HCT116 (cell line): ENCODE data around the gene ASB3. TPM values are rescaled to one million over a fixed set of nuclear protein-coding genes. Genes with fewer than 3 reads are reported as not detected.

Experiments used
- ATAC-seq: fragments of 200-7000 bp; cut with Tn5 transposase; 2 replicates; pipeline ENCODE4 v1.9.1; 2020; ENCODE audit warnings: mild to moderate bottlenecking, moderate library complexity
- BruUV-seq: library from RNA; stranded (reverse); fragments of 400-500 nt; replicated peaks from 2 replicates; lab custom pipeline; 2021; lab: Mats Ljungman, UMichigan
- CTCF ChIA-PET: fragments of 300-600 bp; sonication (Branson Sonifier 250); formaldehyde crosslinking; loops from one replicate; lab custom pipeline; 2021; ENCODE audit warnings: antibody characterized with exemption; lab: Charles Lee
- POLR2A ChIA-PET: fragments of 300-600, 350-600 bp; sonication (Branson Sonifier 250); formaldehyde crosslinking; loops from one replicate; lab custom pipeline; 2021; ENCODE audit warnings: antibody characterized with exemption; lab: Charles Lee
- RAD21 ChIA-PET, 2 experiments: fragments of 300-600 bp; sonication (Branson Sonifier 250); formaldehyde crosslinking; loops; one replicate each; lab custom pipeline; 2023; ENCODE audit warnings: low total read pairs in 2 of 2; ENCODE audit not compliant: uncharacterized antibody in 2 of 2, unreplicated experiment in 2 of 2, low non-redundant PET in 1 of 2; lab: Charles Lee
- DNase-seq: peaks from one replicate; pipeline ENCODE4 v3.0.0-alpha.2; 2010; ENCODE audit warnings: low read depth, low spot score
- H2AFZ ChIP-seq: fragments of 200-600 bp; shearing (Covaris generic), sonication (generic); 2 replicates; pipeline ENCODE4 v1.6.1; 2017; ENCODE audit warnings: low read depth, mixed run types, mixed read lengths, antibody characterized with exemption, low read length; ENCODE audit not compliant: poor library complexity, severe bottlenecking
- H3K27ac ChIP-seq: 2 replicates; pipeline ENCODE4 v1.5.1; 2012; ENCODE audit warnings: low read depth, low read length
- H3K27me3 ChIP-seq: fragments of 200-600 bp; sonication (generic); 2 replicates; pipeline ENCODE4 v1.6.1; 2016; ENCODE audit warnings: mixed run types, low read length, mixed read lengths; ENCODE audit not compliant: insufficient read depth
- H3K36me3 ChIP-seq, 2 experiments: fragments of 200-500 bp in 1 of 2; fragments of 200-600 bp in 1 of 2; sonication (Bioruptor generic) in 1 of 2; sonication (generic) in 1 of 2; 2 replicates each; pipeline versions ENCODE4 v1.5.1 to v1.6.1; 2014 to 2016; ENCODE audit warnings: low read length in 2 of 2, inconsistent platforms in 1 of 2, mixed read lengths in 1 of 2, mixed run types in 1 of 2; ENCODE audit not compliant: insufficient read depth in 2 of 2, control insufficient read depth in 1 of 2
- H3K4me1 ChIP-seq, 2 experiments: fragments of 200-600 bp in 1 of 2; sonication (generic) in 1 of 2; 2 replicates each; pipeline versions ENCODE4 v1.5.1 to v1.6.1; 2012 to 2017; ENCODE audit warnings: low read length in 2 of 2, inconsistent platforms in 1 of 2, mild to moderate bottlenecking in 1 of 2, mixed read lengths in 1 of 2, mixed run types in 1 of 2, moderate library complexity in 1 of 2; ENCODE audit not compliant: insufficient read depth in 2 of 2, control insufficient read depth in 1 of 2
- H3K4me2 ChIP-seq: fragments of 200-600 bp; sonication (generic); 2 replicates; pipeline ENCODE4 v1.6.1; 2017; ENCODE audit warnings: mixed run types, low read length, mixed read lengths
- H3K4me3 ChIP-seq, 2 experiments: fragments of 200-600 bp in 1 of 2; sonication (generic) in 1 of 2; replicated peaks in 1 of 2; 2 replicates each; pipeline ENCODE4 v1.5.1; 2011 to 2016; ENCODE audit warnings: low read length in 2 of 2, control low read depth in 1 of 2, low read depth in 1 of 2, mild to moderate bottlenecking in 1 of 2, mixed read lengths in 1 of 2, mixed run types in 1 of 2
- H3K79me2 ChIP-seq: fragments of 200-600 bp; sonication (generic); 2 replicates; pipeline ENCODE4 v1.6.1; 2017; ENCODE audit warnings: mild to moderate bottlenecking, mixed run types, low read length, moderate library complexity, mixed read lengths; ENCODE audit not compliant: insufficient read depth
- H3K9ac ChIP-seq: fragments of 200-600 bp; sonication (generic); 2 replicates; pipeline ENCODE4 v1.6.1; 2016; ENCODE audit warnings: low read length, mixed read lengths
- H3K9me2 ChIP-seq: fragments of 200-600 bp; sonication (generic), shearing (Covaris generic); 2 replicates; pipeline ENCODE4 v1.6.1; 2017; ENCODE audit warnings: mixed run types, mild to moderate bottlenecking, moderate library complexity; ENCODE audit not compliant: insufficient read depth
- H3K9me3 ChIP-seq, 2 experiments: fragments of 200-500 bp in 1 of 2; fragments of 200-600 bp in 1 of 2; sonication (Bioruptor generic) in 1 of 2; sonication (generic) in 1 of 2; 2 replicates each; pipeline ENCODE4 v1.6.1; 2014 to 2017; ENCODE audit warnings: low read length in 2 of 2, mixed read lengths in 2 of 2, inconsistent platforms in 1 of 2, low read depth in 1 of 2, mild to moderate bottlenecking in 1 of 2, mixed run types in 1 of 2, moderate library complexity in 1 of 2; ENCODE audit not compliant: control insufficient read depth in 1 of 2, insufficient read depth in 1 of 2
- H4K20me1 ChIP-seq: fragments of 200-600 bp; sonication (generic), shearing (Covaris generic); 2 replicates; pipeline ENCODE4 v1.6.1; 2017; ENCODE audit warnings: mixed run types, mild to moderate bottlenecking, moderate library complexity; ENCODE audit not compliant: insufficient read depth
- CBX3 ChIP-seq: IDR thresholded peaks from 2 replicates; pipeline ENCODE4 v1.6.1; 2012; ENCODE audit warnings: low read depth
- CEBPB ChIP-seq: IDR thresholded peaks from 2 replicates; pipeline ENCODE4 v1.6.1; 2012; ENCODE audit warnings: low read depth
- EGR1 ChIP-seq: IDR thresholded peaks from 2 replicates; pipeline ENCODE4 v1.6.1; 2012; ENCODE audit warnings: low read depth
- EZH2phosphoT487 ChIP-seq: fragments of 200-600 bp; IDR thresholded peaks from 2 replicates; pipeline ENCODE4 v1.6.1; 2018; ENCODE audit warnings: antibody characterized with exemption, borderline replicate concordance
- FOSL1 ChIP-seq: IDR thresholded peaks from 2 replicates; pipeline ENCODE4 v1.6.1; 2012; ENCODE audit warnings: low read depth
- POLR2A ChIP-seq: IDR thresholded peaks from 2 replicates; pipeline ENCODE4 v1.7.0; 2011; ENCODE audit warnings: borderline replicate concordance; ENCODE audit not compliant: insufficient read depth, insufficient read length; ENCODE audit errors: extremely low read depth
- POLR2AphosphoS5 ChIP-seq: IDR thresholded peaks from 2 replicates; pipeline ENCODE4 v1.6.1; 2011; ENCODE audit warnings: mild to moderate bottlenecking, low read depth, low read length, moderate library complexity
- SRF ChIP-seq: IDR thresholded peaks from 2 replicates; pipeline ENCODE4 v1.6.1; 2012; ENCODE audit warnings: low read depth
- intact Hi-C: fragments of 100-400 bp; cut with micrococcal nuclease; formaldehyde crosslinking; loops from 2 replicates; pipeline ENCODE4 v1.10.0; 2022
- total RNA-seq: library from RNA; stranded (reverse); gene quantifications from one replicate; pipeline ENCODE4 v1.2.1, GENCODE V29; 2021; ENCODE audit not compliant: unreplicated experiment
- TF ChIP-seq, protein P1 (sequence below): IDR thresholded peaks from 2 replicates; pipeline ENCODE4 v1.6.1; 2012; ENCODE audit warnings: low read depth

ASB3 gene
- total RNA-seq, 1 experiment from 2014 or later = 17.3 TPM

DNA sequence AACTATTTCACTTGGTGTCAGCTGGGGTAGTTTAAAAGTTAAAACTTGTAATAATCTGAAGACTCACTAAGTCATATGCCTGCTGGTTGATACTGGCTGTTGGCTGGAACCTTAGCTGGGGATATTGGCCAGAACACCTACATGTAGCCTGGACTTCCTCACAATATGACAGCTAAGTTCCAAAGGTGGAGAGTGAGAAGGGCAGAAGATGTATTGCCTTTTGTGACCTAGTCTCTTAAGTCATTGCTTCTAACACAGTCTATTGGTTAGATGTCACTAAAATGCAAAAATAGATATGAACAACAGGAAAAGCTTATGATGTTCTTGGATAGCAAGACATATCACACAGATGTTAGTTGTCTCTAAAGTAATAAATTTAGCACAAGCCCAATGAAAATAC is 132.4 kb downstream of the ASB3 start:
- Histone ChIP-seq H3K9me3 (no peaks in the 10 kb centered on the region), H3K4me3 (no peak overlapping the region), H3K9me2 (no peaks in the 10 kb centered on the region), H3K36me3 (no peaks in the 10 kb centered on the region), H3K27me3 (no peaks in the 10 kb centered on the region), H3K79me2 (no peaks in the 10 kb centered on the region), H3K9ac (no peak overlapping the region), H4K20me1 (no peaks in the 10 kb centered on the region), H3K4me2 (no peak overlapping the region), H3K27ac (no peak overlapping the region), H2AFZ (no peak overlapping the region), H3K4me1 (no peaks in the 10 kb centered on the region)
- CTCF ChIA-PET = no interaction called here
- BruUV-seq = no TSS peak
- intact Hi-C loops = no loop called here
- DNase-seq = no peak
- POLR2A ChIA-PET = no interaction called here
- ATAC-seq = no peak
- RAD21 ChIA-PET = no interaction called here
- TF ChIP-seq CBX3 (no peak), CEBPB (no peak), FOSL1 (no peak), POLR2A (no peak), EZH2phosphoT487 (no peak), SRF (no peak), EGR1 (no peak), POLR2AphosphoS5 (no peak)
- TF ChIP-seq, protein P1, sequence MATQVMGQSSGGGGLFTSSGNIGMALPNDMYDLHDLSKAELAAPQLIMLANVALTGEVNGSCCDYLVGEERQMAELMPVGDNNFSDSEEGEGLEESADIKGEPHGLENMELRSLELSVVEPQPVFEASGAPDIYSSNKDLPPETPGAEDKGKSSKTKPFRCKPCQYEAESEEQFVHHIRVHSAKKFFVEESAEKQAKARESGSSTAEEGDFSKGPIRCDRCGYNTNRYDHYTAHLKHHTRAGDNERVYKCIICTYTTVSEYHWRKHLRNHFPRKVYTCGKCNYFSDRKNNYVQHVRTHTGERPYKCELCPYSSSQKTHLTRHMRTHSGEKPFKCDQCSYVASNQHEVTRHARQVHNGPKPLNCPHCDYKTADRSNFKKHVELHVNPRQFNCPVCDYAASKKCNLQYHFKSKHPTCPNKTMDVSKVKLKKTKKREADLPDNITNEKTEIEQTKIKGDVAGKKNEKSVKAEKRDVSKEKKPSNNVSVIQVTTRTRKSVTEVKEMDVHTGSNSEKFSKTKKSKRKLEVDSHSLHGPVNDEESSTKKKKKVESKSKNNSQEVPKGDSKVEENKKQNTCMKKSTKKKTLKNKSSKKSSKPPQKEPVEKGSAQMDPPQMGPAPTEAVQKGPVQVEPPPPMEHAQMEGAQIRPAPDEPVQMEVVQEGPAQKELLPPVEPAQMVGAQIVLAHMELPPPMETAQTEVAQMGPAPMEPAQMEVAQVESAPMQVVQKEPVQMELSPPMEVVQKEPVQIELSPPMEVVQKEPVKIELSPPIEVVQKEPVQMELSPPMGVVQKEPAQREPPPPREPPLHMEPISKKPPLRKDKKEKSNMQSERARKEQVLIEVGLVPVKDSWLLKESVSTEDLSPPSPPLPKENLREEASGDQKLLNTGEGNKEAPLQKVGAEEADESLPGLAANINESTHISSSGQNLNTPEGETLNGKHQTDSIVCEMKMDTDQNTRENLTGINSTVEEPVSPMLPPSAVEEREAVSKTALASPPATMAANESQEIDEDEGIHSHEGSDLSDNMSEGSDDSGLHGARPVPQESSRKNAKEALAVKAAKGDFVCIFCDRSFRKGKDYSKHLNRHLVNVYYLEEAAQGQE = no peak
